ENCODE data around the gene CLDN24. TPM values are rescaled to one million over a fixed set of nuclear protein-coding genes. Genes with fewer than 3 reads are reported as not detected.

The CLDN24 gene
- total RNA-seq, 5 donors from 2014 or later (not counting 1 experiment from before 2014, with no cell fraction given), result not detected

- POLR2A ChIA-PET, result no interaction called here
- peaks cover 5% of the 10 kb centered on the region for H3K36me3 Mint-ChIP-seq
- DNase-seq (no peak), ATAC-seq (replicated peaks in 1 of 4) (no peak)
- Histone ChIP-seq H3K27ac (ENCODE audit: low read length) (no peak overlapping the region), H3K4me1 (ENCODE audit: control insufficient read depth in 1 of 2, extremely low read depth in 1 of 2, insufficient read depth in 2 of 2, low read length in 2 of 2) (no peaks in the 10 kb centered on the region), H3K9me3 (no peaks in the 10 kb centered on the region), H3K27me3 (replicated peaks in 1 of 2; ENCODE audit: control insufficient read depth in 2 of 2, extremely low read depth in 1 of 2, insufficient read depth in 2 of 2, low read length in 1 of 2) (no peaks in the 10 kb centered on the region), H3K36me3 (ENCODE audit: control insufficient read depth in 2 of 2, extremely low read depth in 1 of 2, insufficient read depth in 1 of 2, low read length in 1 of 2) (no peaks in the 10 kb centered on the region), H3K4me3 (ENCODE audit: control insufficient read depth in 1 of 2, extremely low read depth in 1 of 2, low read length in 1 of 2) (no peak overlapping the region)
- CTCF ChIA-PET, result interaction anchor here in 1 of 2 donors (0.5 to 0.9 kb wide), 2 partner anchors 129 to 227 kb away, joined by 3 read pairs; no protein-coding TSS in a partner anchor
- H3K9me3 Mint-ChIP-seq, result no peaks in the 10 kb centered on the region
- H3K4me3 Mint-ChIP-seq, result no peak overlapping the region
- no peaks in the 10 kb centered on the region for H3K27me3 Mint-ChIP-seq
- 100% methylated on average over 1 of the region's 3 CpGs for WGBS (ENCODE audit: insufficient coverage)
- H3K27ac Mint-ChIP-seq, result no peak overlapping the region
- H3K4me1 Mint-ChIP-seq, result peaks cover 0 to 2% (median 0%) of the 10 kb centered on the region in 3 donors
These were observed 24.6 kb downstream of the CLDN24 start for GRCh38 chr4:183297675-183298074.

DNA sequence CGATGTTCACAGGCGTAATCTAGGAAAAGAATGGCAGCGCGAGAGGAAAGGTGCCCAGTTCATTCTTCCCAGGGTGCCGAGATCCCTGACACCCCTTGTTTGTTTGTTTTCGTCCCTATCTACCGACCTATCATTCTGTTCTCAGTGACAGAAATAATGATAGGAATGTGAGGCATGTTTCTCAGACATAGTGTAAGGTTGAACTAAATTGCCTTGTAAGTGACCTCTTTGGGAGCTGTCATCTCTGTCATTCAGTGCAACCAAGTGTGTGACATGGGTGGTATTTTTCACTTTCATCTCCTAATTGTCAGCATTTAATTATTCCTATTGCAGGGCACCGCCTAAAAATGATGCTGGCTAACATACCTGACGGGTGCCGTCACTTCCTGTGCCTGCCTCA is 26.5 kb downstream of the CLDN24 start:
- POLR2A ChIA-PET, result no interaction called here
- Mint-ChIP-seq H3K9me3 (no peaks in the 10 kb centered on the region), H3K27me3 (no peaks in the 10 kb centered on the region), H3K27ac (no peak overlapping the region), H3K4me1 (peaks cover 0 to 2% (median 0%) of the 10 kb centered on the region in 3 donors), H3K36me3 (peaks cover 9% of the 10 kb centered on the region), H3K4me3 (no peak overlapping the region)
- Histone ChIP-seq H3K4me1 (ENCODE audit: control insufficient read depth in 1 of 2, extremely low read depth in 1 of 2, insufficient read depth in 2 of 2, low read length in 2 of 2) (no peaks in the 10 kb centered on the region), H3K27me3 (replicated peaks in 1 of 2; ENCODE audit: control insufficient read depth in 2 of 2, extremely low read depth in 1 of 2, insufficient read depth in 2 of 2, low read length in 1 of 2) (no peaks in the 10 kb centered on the region), H3K27ac (ENCODE audit: low read length) (no peak overlapping the region), H3K36me3 (ENCODE audit: control insufficient read depth in 2 of 2, extremely low read depth in 1 of 2, insufficient read depth in 1 of 2, low read length in 1 of 2) (no peaks in the 10 kb centered on the region), H3K4me3 (ENCODE audit: control insufficient read depth in 1 of 2, extremely low read depth in 1 of 2, low read length in 1 of 2) (no peak overlapping the region), H3K9me3 (no peaks in the 10 kb centered on the region)
- 90% methylated on average over 2 of the region's 10 CpGs for WGBS (ENCODE audit: insufficient coverage)
- ATAC-seq (replicated peaks in 1 of 4), result no peak
- no peak for DNase-seq
- CTCF ChIA-PET, result no interaction called here

GRCh38 chr4:183291070-183291469 is 31.2 kb downstream of the CLDN24 start:
- Histone ChIP-seq H3K9me3 (no peaks in the 10 kb centered on the region), H3K4me1 (ENCODE audit: control insufficient read depth in 1 of 2, extremely low read depth in 1 of 2, insufficient read depth in 2 of 2, low read length in 2 of 2) (no peaks in the 10 kb centered on the region), H3K27ac (ENCODE audit: low read length) (no peak overlapping the region), H3K36me3 (ENCODE audit: control insufficient read depth in 2 of 2, extremely low read depth in 1 of 2, insufficient read depth in 1 of 2, low read length in 1 of 2) (no peaks in the 10 kb centered on the region), H3K4me3 (ENCODE audit: control insufficient read depth in 1 of 2, extremely low read depth in 1 of 2, low read length in 1 of 2) (no peak overlapping the region), H3K27me3 (replicated peaks in 1 of 2; ENCODE audit: control insufficient read depth in 2 of 2, extremely low read depth in 1 of 2, insufficient read depth in 2 of 2, low read length in 1 of 2) (no peaks in the 10 kb centered on the region)
- CTCF ChIA-PET, result no interaction called here
- H3K9me3 Mint-ChIP-seq, result no peaks in the 10 kb centered on the region
- POLR2A ChIA-PET, result no interaction called here
- ATAC-seq (replicated peaks in 1 of 4) (no peak), DNase-seq (no peak)
- H3K4me1 Mint-ChIP-seq, result no peaks in the 10 kb centered on the region
- H3K4me3 Mint-ChIP-seq, result no peak overlapping the region
- 71% methylated on average over 1 of the region's 2 CpGs for WGBS (ENCODE audit: insufficient coverage)
- no peak overlapping the region for H3K27ac Mint-ChIP-seq
- H3K27me3 Mint-ChIP-seq, result no peaks in the 10 kb centered on the region
- H3K36me3 Mint-ChIP-seq, result peaks cover 9% of the 10 kb centered on the region

DNA sequence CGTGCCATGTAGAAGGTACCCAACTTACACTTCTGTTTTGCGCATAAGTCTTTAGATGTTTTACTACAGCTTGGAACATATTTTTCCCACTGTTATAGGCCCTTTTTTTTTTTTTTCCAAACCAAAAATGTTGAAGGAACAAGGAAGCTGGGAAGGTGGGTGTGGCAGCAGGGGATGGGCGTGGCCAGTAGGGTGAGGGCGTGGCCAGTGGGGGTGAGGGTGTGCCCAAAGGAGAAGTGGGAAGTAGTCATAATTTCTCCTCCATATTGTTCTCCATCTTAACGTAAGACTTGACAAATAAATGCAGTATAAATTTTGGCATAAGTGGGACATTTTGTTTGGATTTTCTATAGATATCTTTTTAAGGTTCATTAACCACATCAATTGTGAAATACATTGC is 32.5 kb downstream of the CLDN24 start:
- ATAC-seq (replicated peaks in 1 of 4) (no peak), DNase-seq (no peak)
- Mint-ChIP-seq H3K36me3 (peaks cover 13% of the 10 kb centered on the region), H3K4me1 (no peaks in the 10 kb centered on the region), H3K4me3 (no peak overlapping the region), H3K9me3 (no peaks in the 10 kb centered on the region), H3K27me3 (no peaks in the 10 kb centered on the region), H3K27ac (no peak overlapping the region)
- no peaks in the 10 kb centered on the region for H3K9me3 ChIP-seq
- H3K27ac ChIP-seq (ENCODE audit: low read length), result no peak overlapping the region
- no peaks in the 10 kb centered on the region for H3K36me3 ChIP-seq (ENCODE audit: control insufficient read depth in 2 of 2, extremely low read depth in 1 of 2, insufficient read depth in 1 of 2, low read length in 1 of 2)
- POLR2A ChIA-PET, result interaction anchor here in 1 of 2 donors (0.6 kb wide), 1 partner anchor 1257 kb away, joined by 8 read pairs; no protein-coding TSS in a partner anchor
- CTCF ChIA-PET, result interaction anchor here in 1 of 2 donors (0.6 kb wide), 1 partner anchor 10 kb away, joined by 3 read pairs; no protein-coding TSS in a partner anchor
- no peaks in the 10 kb centered on the region for H3K27me3 ChIP-seq (replicated peaks in 1 of 2; ENCODE audit: control insufficient read depth in 2 of 2, extremely low read depth in 1 of 2, insufficient read depth in 2 of 2, low read length in 1 of 2)
- H3K4me1 ChIP-seq (ENCODE audit: control insufficient read depth in 1 of 2, extremely low read depth in 1 of 2, insufficient read depth in 2 of 2, low read length in 2 of 2), result no peaks in the 10 kb centered on the region
- WGBS (ENCODE audit: insufficient coverage), result 100% methylated on average over 1 of the region's 5 CpGs
- no peak overlapping the region for H3K4me3 ChIP-seq (ENCODE audit: control insufficient read depth in 1 of 2, extremely low read depth in 1 of 2, low read length in 1 of 2)

DNA sequence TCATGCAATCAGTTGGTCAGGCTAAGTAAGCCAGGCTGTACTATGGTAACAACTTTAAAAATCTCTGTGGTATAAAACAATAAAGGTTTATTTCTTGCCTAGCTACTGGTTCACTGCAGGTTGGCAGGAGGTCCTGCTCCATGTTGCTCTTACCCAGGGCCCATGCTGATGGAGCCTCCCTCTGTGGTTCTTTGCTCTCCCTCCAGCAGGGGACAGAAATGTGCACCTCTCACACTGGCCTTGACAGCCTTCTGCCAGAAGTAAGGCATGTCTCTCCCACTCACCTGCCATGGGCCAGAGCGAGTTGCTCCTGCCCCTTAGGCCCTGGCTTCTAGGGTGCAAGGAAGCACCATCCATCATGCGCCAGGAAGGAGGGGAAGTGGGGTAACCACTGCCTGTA is 33.3 kb downstream of the CLDN24 start:
- H3K27me3 Mint-ChIP-seq, result no peaks in the 10 kb centered on the region
- H3K36me3 Mint-ChIP-seq, result peaks cover 16% of the 10 kb centered on the region

DNA sequence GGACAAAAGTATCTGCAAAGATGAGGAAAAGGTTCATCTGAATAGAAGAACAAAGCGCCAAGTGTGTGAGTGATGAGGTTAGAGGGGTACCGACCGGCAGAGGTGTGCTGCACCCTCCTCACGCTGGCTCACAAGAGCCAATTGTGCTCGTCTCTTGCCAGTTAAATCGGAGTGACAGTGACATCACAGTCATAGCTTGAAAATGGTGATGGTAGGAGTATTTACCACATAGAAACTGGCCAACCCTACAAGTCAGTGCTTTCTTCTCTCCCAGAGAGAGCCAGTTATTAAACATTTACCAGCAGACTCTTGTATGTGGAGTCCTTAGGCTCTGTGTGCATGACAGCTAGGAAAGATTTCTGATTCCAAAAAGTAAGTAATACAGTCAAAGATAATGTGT is 34.5 kb downstream of the CLDN24 start:
- Mint-ChIP-seq H3K36me3 (peaks cover 16% of the 10 kb centered on the region), H3K4me3 (no peak overlapping the region)
- DNase-seq, result no peak

More for the DNA sequence above, 33.3 kb downstream of the CLDN24 start:
- no peaks in the 10 kb centered on the region for H3K27me3 ChIP-seq (replicated peaks in 1 of 2; ENCODE audit: control insufficient read depth in 2 of 2, extremely low read depth in 1 of 2, insufficient read depth in 2 of 2, low read length in 1 of 2)
- Mint-ChIP-seq H3K9me3 (no peaks in the 10 kb centered on the region), H3K27ac (no peak overlapping the region), H3K4me1 (no peaks in the 10 kb centered on the region), H3K4me3 (no peak overlapping the region)
- no peaks in the 10 kb centered on the region for H3K4me1 ChIP-seq (ENCODE audit: control insufficient read depth in 1 of 2, extremely low read depth in 1 of 2, insufficient read depth in 2 of 2, low read length in 2 of 2)
- ATAC-seq (replicated peaks in 1 of 4) (no peak), DNase-seq (no peak)
- H3K4me3 ChIP-seq (ENCODE audit: control insufficient read depth in 1 of 2, extremely low read depth in 1 of 2, low read length in 1 of 2), result no peak overlapping the region
- no peak overlapping the region for H3K27ac ChIP-seq (ENCODE audit: low read length)
- CTCF ChIA-PET, result no interaction called here
- POLR2A ChIA-PET, result interaction anchor here in 1 of 2 donors (0.6 kb wide), 1 partner anchor 1258 kb away, joined by 8 read pairs; no protein-coding TSS in a partner anchor
- 80% methylated on average over 2 of the region's 2 CpGs for WGBS (ENCODE audit: insufficient coverage)
- no peaks in the 10 kb centered on the region for H3K36me3 ChIP-seq (ENCODE audit: control insufficient read depth in 2 of 2, extremely low read depth in 1 of 2, insufficient read depth in 1 of 2, low read length in 1 of 2)
- H3K9me3 ChIP-seq, result no peaks in the 10 kb centered on the region

GRCh38 chr4:183287309-183287659 is 34.9 kb downstream of the CLDN24 start:
- Histone ChIP-seq H3K27ac (ENCODE audit: low read length) (no peak overlapping the region), H3K36me3 (ENCODE audit: control insufficient read depth in 2 of 2, extremely low read depth in 1 of 2, insufficient read depth in 1 of 2, low read length in 1 of 2) (no peaks in the 10 kb centered on the region), H3K9me3 (no peaks in the 10 kb centered on the region), H3K27me3 (replicated peaks in 1 of 2; ENCODE audit: control insufficient read depth in 2 of 2, extremely low read depth in 1 of 2, insufficient read depth in 2 of 2, low read length in 1 of 2) (no peaks in the 10 kb centered on the region), H3K4me1 (ENCODE audit: control insufficient read depth in 1 of 2, extremely low read depth in 1 of 2, insufficient read depth in 2 of 2, low read length in 2 of 2) (no peaks in the 10 kb centered on the region), H3K4me3 (ENCODE audit: control insufficient read depth in 1 of 2, extremely low read depth in 1 of 2, low read length in 1 of 2) (no peak overlapping the region)
- ChIA-PET POLR2A (no interaction called here), CTCF (no interaction called here)
- DNase-seq, result no peak
- WGBS (ENCODE audit: insufficient coverage), result no CpG with 5 or more reads among the region's 2 CpGs
- H3K4me1 Mint-ChIP-seq, result no peaks in the 10 kb centered on the region
- H3K4me3 Mint-ChIP-seq, result no peak overlapping the region
- ATAC-seq (replicated peaks in 1 of 4), result no peak
- no peaks in the 10 kb centered on the region for H3K9me3 Mint-ChIP-seq
- H3K27ac Mint-ChIP-seq, result no peak overlapping the region
- peaks cover 16% of the 10 kb centered on the region for H3K36me3 Mint-ChIP-seq
- H3K27me3 Mint-ChIP-seq, result no peaks in the 10 kb centered on the region

More for the DNA sequence above, 34.5 kb downstream of the CLDN24 start:
- no peak overlapping the region for H3K27ac ChIP-seq (ENCODE audit: low read length)
- WGBS (ENCODE audit: insufficient coverage), result 100% methylated on average over 2 of the region's 6 CpGs
- no peaks in the 10 kb centered on the region for H3K27me3 ChIP-seq (replicated peaks in 1 of 2; ENCODE audit: control insufficient read depth in 2 of 2, extremely low read depth in 1 of 2, insufficient read depth in 2 of 2, low read length in 1 of 2)
- CTCF ChIA-PET, result no interaction called here
- H3K27ac Mint-ChIP-seq, result no peak overlapping the region
- H3K9me3 ChIP-seq, result no peaks in the 10 kb centered on the region
- H3K9me3 Mint-ChIP-seq, result no peaks in the 10 kb centered on the region
- no peaks in the 10 kb centered on the region for H3K4me1 ChIP-seq (ENCODE audit: control insufficient read depth in 1 of 2, extremely low read depth in 1 of 2, insufficient read depth in 2 of 2, low read length in 2 of 2)
- H3K4me3 ChIP-seq (ENCODE audit: control insufficient read depth in 1 of 2, extremely low read depth in 1 of 2, low read length in 1 of 2), result no peak overlapping the region
- no peaks in the 10 kb centered on the region for H3K4me1 Mint-ChIP-seq
- no peaks in the 10 kb centered on the region for H3K36me3 ChIP-seq (ENCODE audit: control insufficient read depth in 2 of 2, extremely low read depth in 1 of 2, insufficient read depth in 1 of 2, low read length in 1 of 2)
- no peak for ATAC-seq (replicated peaks in 1 of 4)
- H3K27me3 Mint-ChIP-seq, result no peaks in the 10 kb centered on the region
- POLR2A ChIA-PET, result no interaction called here
